K562 (cell line): ENCODE results near the gene CDKN1C. TPM values are rescaled to one million over a fixed set of nuclear protein-coding genes. Genes with fewer than 3 reads are reported as not detected.

ENCODE experiments used
- ATAC-seq: fragments of 200-7000 bp; cut with Tn5 transposase; 3 replicates; pipeline ENCODE4 v1.9.1; 2020; ENCODE audit warnings: moderate library complexity
- BruUV-seq: library from RNA; stranded (reverse); fragments of 400-500 nt; replicated peaks from 2 replicates; lab custom pipeline; 2021; lab: Mats Ljungman, UMichigan
- CTCF ChIA-PET: fragments of 300-600 bp; formaldehyde crosslinking; extraction: SDS; loops from one replicate; lab custom pipeline; 2021; ENCODE audit warnings: low intra/inter-chr PET ratio; lab: Yijun Ruan, JAX
- POLR2A ChIA-PET: fragments of 300-600, 350-650 bp; sonication (Branson Sonifier 250); formaldehyde crosslinking; extraction: SDS; loops from one replicate; lab custom pipeline; 2021; ENCODE audit warnings: antibody characterized with exemption, inconsistent platforms; lab: Yijun Ruan, JAX
- DNase-seq, 4 experiments: peaks; one replicate each; pipeline versions ENCODE4 v3.0.0 to v3.0.0-alpha.2; 2011 to 2018; ENCODE audit warnings: low spot score in 3 of 4, mixed read lengths in 3 of 4; ENCODE audit errors: extremely low read depth in 1 of 4
- FAIRE-seq: peaks from 2 replicates; lab custom pipeline; 2011; peaks lifted over from hg19 to GRCh38; lab: Jason Lieb, UNC
- H2AFZ ChIP-seq: 2 replicates; pipeline ENCODE4 v1.6.0; 2011; ENCODE audit warnings: low read depth, low read length, control low read depth, inconsistent platforms
- H3K27ac ChIP-seq: fragments of 200-600 bp; 3 replicates; pipeline ENCODE4 v1.8.0; 2011; ENCODE audit warnings: low read depth, mild to moderate bottlenecking, control low read depth, inconsistent platforms, low read length, moderate library complexity, mixed read lengths; ENCODE audit errors: extremely low read depth
- H3K27me3 ChIP-seq, 2 experiments: fragments of 300-600 bp in 1 of 2; 2 replicates in 1 of 2; 3 replicates in 1 of 2; pipeline versions ENCODE4 v1.6.0 to v1.8.0; 2011; ENCODE audit warnings: inconsistent platforms in 2 of 2, low read length in 2 of 2, mild to moderate bottlenecking in 1 of 2, mixed read lengths in 1 of 2, moderate library complexity in 1 of 2; ENCODE audit not compliant: control insufficient read depth in 2 of 2, insufficient read depth in 2 of 2
- H3K36me3 ChIP-seq: fragments of 300-600 bp; 3 replicates; pipeline ENCODE4 v1.8.0; 2011; ENCODE audit warnings: mild to moderate bottlenecking, low read length, inconsistent platforms; ENCODE audit not compliant: control insufficient read depth, insufficient read depth
- H3K4me1 ChIP-seq, 2 experiments: fragments of 200-600 bp in 1 of 2; replicated peaks in 1 of 2; 2 replicates in 1 of 2; 3 replicates in 1 of 2; pipeline versions ENCODE4 v1.5.1 to v1.8.0; 2011; ENCODE audit warnings: inconsistent platforms in 2 of 2, low read length in 2 of 2, mild to moderate bottlenecking in 1 of 2, mixed read lengths in 1 of 2, moderate library complexity in 1 of 2; ENCODE audit not compliant: control insufficient read depth in 2 of 2, insufficient read depth in 2 of 2
- H3K4me2 ChIP-seq: 2 replicates; pipeline ENCODE4 v1.6.1; 2011; ENCODE audit warnings: low read length, control low read depth, inconsistent platforms, mixed read lengths; ENCODE audit not compliant: insufficient read depth
- H3K4me3 ChIP-seq: fragments of 200-600 bp; sonication (generic), shearing (Covaris generic); 2 replicates; pipeline ENCODE4 v1.5.1; 2016; ENCODE audit warnings: control low read depth, inconsistent platforms
- H3K79me2 ChIP-seq: fragments of 200-600 bp; 3 replicates; pipeline ENCODE4 v1.8.0; 2011; ENCODE audit warnings: low read length, inconsistent platforms; ENCODE audit not compliant: control insufficient read depth, insufficient read depth
- H3K9ac ChIP-seq, 2 experiments: 2 replicates each; pipeline versions ENCODE4 v1.6.0 to v1.6.1; 2011; ENCODE audit warnings: low read depth in 2 of 2, low read length in 2 of 2, control low read depth in 1 of 2, inconsistent platforms in 1 of 2, mild to moderate bottlenecking in 1 of 2, mixed read lengths in 1 of 2; ENCODE audit not compliant: insufficient read depth in 1 of 2
- H3K9me1 ChIP-seq: one replicate; pipeline ENCODE4 v1.6.0; 2011; ENCODE audit warnings: inconsistent platforms, mild to moderate bottlenecking, low read length, moderate library complexity; ENCODE audit not compliant: control insufficient read depth, insufficient read depth
- H3K9me3 ChIP-seq: replicated peaks from 2 replicates; pipeline ENCODE4 v1.5.1; 2011; ENCODE audit warnings: low read depth, low read length, inconsistent platforms; ENCODE audit not compliant: control insufficient read depth, insufficient read depth
- H4K20me1 ChIP-seq: replicated peaks from 2 replicates; pipeline ENCODE4 v1.6.1; 2011; ENCODE audit warnings: low read length, inconsistent platforms, mixed read lengths; ENCODE audit not compliant: control insufficient read depth, insufficient read depth
- CXXC5 ChIP-seq: fragments of 250-450 bp; sonication (Bioruptor Pico); IDR thresholded peaks from 2 replicates; pipeline ENCODE4 v1.8.0; 2022; ENCODE audit warnings: inconsistent platforms, mild to moderate bottlenecking, moderate library complexity
- FOXK2 ChIP-seq, 2 experiments: fragments of 450-650 bp; IDR thresholded peaks in 1 of 2; conservative IDR thresholded peaks in 1 of 2; 2 replicates each; pipeline ENCODE4 v1.6.1; 2016; ENCODE audit warnings: low read depth in 2 of 2, mild to moderate bottlenecking in 1 of 2
- MCM2 ChIP-seq: fragments of 450-650 bp; IDR thresholded peaks from 2 replicates; pipeline ENCODE4 v1.6.1; 2017; ENCODE audit warnings: low read depth, mild to moderate bottlenecking
- SPI1 ChIP-seq: IDR thresholded peaks from 2 replicates; pipeline ENCODE4 v1.6.1; 2011; ENCODE audit warnings: low read depth, low read length, control low read depth, borderline replicate concordance
- ZNF24 ChIP-seq: fragments of 450-650 bp; IDR thresholded peaks from 2 replicates; pipeline ENCODE4 v1.6.1; 2016
- ZNF583 ChIP-seq: fragments of 250-450 bp; sonication (Bioruptor Pico); IDR thresholded peaks from 2 replicates; pipeline ENCODE4 v1.4.0; 2020
- WGBS: fragments of 100-300 bp; shearing (Covaris generic); methylation state at CpG from one replicate; pipeline ENCODE4 v1.1.6; 2016; ENCODE audit warnings: low coverage, mixed read lengths; ENCODE audit not compliant: insufficient coverage; ENCODE audit errors: missing lambda C conversion rate; 5-methylcytosine and 5-hydroxymethylcytosine counted together
- in situ Hi-C: fragments of 300-500 bp; cut with MboI; formaldehyde crosslinking; loops from 4 replicates; pipeline ENCODE4 v1.15.0; 2018; ENCODE audit warnings: inconsistent platforms, mixed read lengths
- intact Hi-C: fragments of 100-400 bp; cut with micrococcal nuclease; formaldehyde crosslinking; loops from 2 replicates; pipeline ENCODE4 v1.14.2; 2022
- polyA plus RNA-seq, 8 experiments: library from polyadenylated mRNA; depleted of rRNA in 4 of 8; stranded (reverse) in 5 of 8; unstranded in 3 of 8; fragments of >200 nt; fragmentation: Nextera tagmentation in 2 of 8; fragmentation: Illumina TruSeq in 1 of 8; extraction: Ambion mirVana in 2 of 8; extraction: Trizol in 1 of 8; gene quantifications; 2 replicates each; pipeline versions ENCODE4 v1.2.1 to v1.2.3, GENCODE V29; 2011 to 2014; ENCODE audit warnings: inconsistent platforms in 1 of 8, missing spikeins in 1 of 8
- total RNA-seq, 7 experiments: library from RNA; depleted of rRNA in 6 of 7; stranded (reverse); fragments of >200 nt in 6 of 7; fragmentation: Illumina TruSeq in 2 of 7; extraction: Trizol in 2 of 7; gene quantifications; 2 replicates each; pipeline versions ENCODE4 v1.2.1 to v1.2.3, GENCODE V29; 2011 to 2021; ENCODE audit warnings: low replicate concordance in 1 of 7

CDKN1C gene
- total and polyA plus RNA-seq, 9 of the 15 experiments (the other 6 are each of a cell fraction or from before 2014, with no cell fraction given): 2.8 to 21.1 (median 9.3) TPM

DNA sequence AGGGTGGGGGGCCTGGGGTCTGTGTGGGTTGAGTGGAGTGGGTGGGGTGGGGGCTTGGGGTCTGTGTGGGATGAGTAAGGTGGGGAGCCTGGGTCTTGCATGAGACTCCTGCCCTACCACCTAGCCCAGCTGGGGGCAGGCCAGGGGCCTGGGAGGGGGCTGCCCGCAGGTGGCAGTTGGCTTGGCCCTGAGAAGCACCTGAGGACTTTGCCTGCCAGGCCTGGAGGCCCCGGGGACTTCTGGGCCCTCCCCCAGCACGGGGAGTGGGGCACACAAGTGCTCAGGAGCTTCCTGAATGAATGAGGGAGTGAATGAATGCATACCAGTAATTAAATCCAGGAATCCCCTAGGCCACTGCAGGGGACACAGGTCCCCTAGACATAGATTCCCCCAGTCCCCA, 37.1 kb upstream of the CDKN1C start:
- POLR2A ChIA-PET: interaction anchor here (1.1 kb wide), 2 partner anchors 30 to 59 kb away, joined by 6 to 7 read pairs; no protein-coding TSS in a partner anchor
- in situ Hi-C loops (no loop called here), intact Hi-C loops (no loop called here)
- Histone ChIP-seq H3K27me3 (no peaks in the 10 kb centered on the region), H3K4me1 (peaks cover 2 to 60% of the 10 kb centered on the region in 2 experiments; a peak in 4 of 5 replicates), H3K9ac (no peak overlapping the region), H3K36me3 (no peaks in the 10 kb centered on the region), H3K27ac (no peak overlapping the region), H3K4me2 (no peak overlapping the region), H3K9me1 (no peaks in the 10 kb centered on the region), H3K4me3 (no peak overlapping the region), H3K79me2 (peaks cover under 1% of the 10 kb centered on the region; the same call in 1 of the 3 replicates), H2AFZ (no peak overlapping the region)
- DNase-seq (no peak), ATAC-seq (no peak), FAIRE-seq (no peak)
- CTCF ChIA-PET: interaction anchor here (0.6 kb wide), 1 partner anchor 371 kb away, joined by 3 read pairs; no protein-coding TSS in a partner anchor
- WGBS: 14% methylated on average over 2 of the region's 3 CpGs
- TF ChIP-seq CXXC5 (CRISPR knock-in tag) (no peak), MCM2 (no peak), ZNF583 (no peak), FOXK2 (conservative IDR thresholded peaks at IDR 0.05 in 1 of 2, IDR thresholded peaks at IDR 0.05 in 1 of 2; ENCODE audit: low read depth in 2 of 2) (no peak), SPI1 (no peak), ZNF24 (0 out of 2 replicates have a peak, but pooled peaks have one; percentile 33)
- TF ChIP-seq, all 486 proteins: peak for 1
- no peaks in the 10 kb centered on the region for H3K9me3 ChIP-seq
- no TSS peak for BruUV-seq
- peaks cover 4% of the 10 kb centered on the region; the same call in 1 of the 2 replicates for H4K20me1 ChIP-seq
